Natural killer cell (primary cell): Measurements from ENCODE around the gene ATXN2. TPM values are rescaled to one million over a fixed set of nuclear protein-coding genes. Genes with fewer than 3 reads are reported as not detected.

ENCODE experiments used
- ATAC-seq, 3 donors: fragments of 150-1000 bp in 2 of 3; fragments of 200-7000 bp in 1 of 3; cut with Tn5 transposase; 1 replicate in 1 of 3; 2 replicates in 2 of 3; pipeline ENCODE4 v1.10.0; 2021; ENCODE audit warnings: mild to moderate bottlenecking in 2 of 3, moderate library complexity in 2 of 3
- DNase-seq, 2 donors: peaks; one replicate each; pipeline versions ENCODE4 v3.0.0 to v3.0.0-alpha.2; 2013 to 2021; ENCODE audit warnings: mixed read lengths in 1 of 2
- H3K27ac ChIP-seq: one replicate; pipeline ENCODE4 v1.5.1; 2013; ENCODE audit warnings: mild to moderate bottlenecking, low read length
- H3K27me3 ChIP-seq: one replicate; pipeline ENCODE4 v1.6.1; 2013; ENCODE audit warnings: low read length; ENCODE audit not compliant: control insufficient read depth, insufficient read depth
- H3K36me3 ChIP-seq: one replicate; pipeline ENCODE4 v1.6.1; 2013; ENCODE audit warnings: low read length; ENCODE audit not compliant: control insufficient read depth, insufficient read depth
- H3K4me1 ChIP-seq: one replicate; pipeline ENCODE4 v1.6.1; 2013; ENCODE audit warnings: low read length; ENCODE audit not compliant: control insufficient read depth, insufficient read depth
- H3K4me3 ChIP-seq: one replicate; pipeline ENCODE4 v1.5.1; 2013; ENCODE audit warnings: low read length
- H3K9me3 ChIP-seq: one replicate; pipeline ENCODE4 v1.6.1; 2013; ENCODE audit warnings: low read length; ENCODE audit not compliant: control insufficient read depth, insufficient read depth
- H3K27ac Mint-ChIP-seq, 2 donors: one replicate each; pipeline ENCODE4 v1.8.0; 2022; ENCODE audit warnings: mild to moderate bottlenecking in 2 of 2, mixed read lengths in 2 of 2, moderate library complexity in 1 of 2
- H3K27me3 Mint-ChIP-seq, 2 donors: one replicate each; pipeline ENCODE4 v1.8.0; 2022; ENCODE audit warnings: low read depth in 2 of 2, mixed read lengths in 2 of 2
- H3K36me3 Mint-ChIP-seq: one replicate; pipeline ENCODE4 v1.8.0; 2022; ENCODE audit warnings: mixed read lengths
- H3K4me1 Mint-ChIP-seq, 2 donors: one replicate each; pipeline ENCODE4 v1.8.0; 2022; ENCODE audit warnings: mixed read lengths in 2 of 2
- H3K4me3 Mint-ChIP-seq: one replicate; pipeline ENCODE4 v1.8.0; 2022; ENCODE audit warnings: mild to moderate bottlenecking, moderate library complexity, mixed read lengths
- H3K9me3 Mint-ChIP-seq, 2 donors: one replicate each; pipeline ENCODE4 v1.8.0; 2022; ENCODE audit warnings: mixed read lengths in 2 of 2
- CTCF ChIP-seq: fragments of 200-600 bp; IDR thresholded peaks from one replicate; pipeline ENCODE4 v1.8.0; 2022; ENCODE audit warnings: antibody characterized with exemption
- WGBS: methylation state at CpG from one replicate; pipeline ENCODE4 v1.1.7; 2013; ENCODE audit warnings: missing lambda C conversion rate; ENCODE audit not compliant: insufficient coverage; 5-methylcytosine and 5-hydroxymethylcytosine counted together
- intact Hi-C: fragments of 100-400 bp; cut with micrococcal nuclease; formaldehyde crosslinking; loops from one replicate; pipeline ENCODE4 v1.14.2; 2022
- total RNA-seq, 4 donors: library from RNA; stranded (reverse); fragments of 120-200 nt in 1 of 4; gene quantifications; one replicate each; pipeline versions ENCODE4 v1.2.3 to v1.2.4, GENCODE V29; 2013 to 2022

Gene ATXN2
- total RNA-seq, 3 donors from 2014 or later (not counting 1 experiment from before 2014, with no cell fraction given): 44.9 to 56.5 (median 51.5) TPM

DNA sequence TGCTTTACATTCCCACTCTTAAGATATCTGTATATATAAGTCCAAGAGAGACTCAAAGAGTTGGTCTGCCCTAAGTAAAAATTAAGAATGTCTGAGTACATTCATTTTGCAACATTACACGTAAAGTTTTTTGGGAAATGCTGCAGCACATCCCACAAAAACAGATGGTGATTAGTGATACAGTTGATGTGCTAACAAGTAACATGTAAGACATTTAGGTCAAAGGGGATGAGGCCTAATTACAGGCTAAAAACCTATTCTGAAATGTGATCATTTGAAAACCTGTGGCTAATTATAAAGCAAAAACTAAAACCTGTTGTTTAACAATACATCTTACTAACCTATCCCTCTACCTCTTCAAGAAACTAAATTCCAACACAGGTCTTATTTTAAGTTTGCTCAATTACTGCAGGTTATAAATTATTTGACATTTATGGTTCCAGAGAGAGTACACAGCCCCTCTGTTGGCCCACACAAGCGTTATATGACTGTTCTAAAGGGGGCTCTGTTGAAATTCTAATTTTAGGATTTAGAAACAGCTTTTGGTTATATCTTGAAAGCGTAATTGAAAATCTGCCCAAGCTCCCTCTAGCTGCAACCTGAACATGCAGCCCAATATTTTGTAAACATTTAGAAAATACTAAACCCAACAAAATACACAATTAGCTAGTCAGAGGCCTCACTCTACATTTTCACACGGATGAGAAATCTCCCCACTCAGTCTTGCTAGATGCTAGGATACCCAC, 43.7 kb upstream of the ATXN2 start:
- intact Hi-C loops: no loop called here
- Histone ChIP-seq H3K4me3 (no peak overlapping the region), H3K4me1 (no peaks in the 10 kb centered on the region), H3K27me3 (no peaks in the 10 kb centered on the region), H3K36me3 (peaks cover 54% of the 10 kb centered on the region), H3K9me3 (no peaks in the 10 kb centered on the region), H3K27ac (no peak overlapping the region)
- no peak for ATAC-seq
- no peaks in the 10 kb centered on the region for H3K27me3 Mint-ChIP-seq
- TF ChIP-seq CTCF: no peak
- WGBS: 100% methylated on average over 4 of the region's 4 CpGs
- DNase-seq: no peak
- peaks cover 0 to 9% of the 10 kb centered on the region in 2 donors for H3K4me1 Mint-ChIP-seq
- no peaks in the 10 kb centered on the region for H3K9me3 Mint-ChIP-seq
- no peak overlapping the region for H3K27ac Mint-ChIP-seq
- peaks cover 8% of the 10 kb centered on the region for H3K36me3 Mint-ChIP-seq
- H3K4me3 Mint-ChIP-seq: no peak overlapping the region

GRCh38 chr12:111640506-111640905, 41.4 kb upstream of the ATXN2 start:
- no peak overlapping the region for H3K27ac ChIP-seq
- H3K36me3 ChIP-seq: peaks cover 31% of the 10 kb centered on the region
- H3K4me1 ChIP-seq: no peaks in the 10 kb centered on the region
- no peaks in the 10 kb centered on the region for H3K27me3 Mint-ChIP-seq
- no peaks in the 10 kb centered on the region for H3K36me3 Mint-ChIP-seq
- WGBS: 91% methylated on average over 2 of the region's 5 CpGs
- ATAC-seq: no peak
- H3K4me3 Mint-ChIP-seq: no peak overlapping the region
- no peaks in the 10 kb centered on the region for H3K27me3 ChIP-seq
- H3K4me3 ChIP-seq: no peak overlapping the region
- H3K27ac Mint-ChIP-seq: no peak overlapping the region
- peaks cover 3 to 5% of the 10 kb centered on the region in 2 donors for H3K4me1 Mint-ChIP-seq
- no peaks in the 10 kb centered on the region for H3K9me3 ChIP-seq
- DNase-seq: no peak
- no peak for TF ChIP-seq CTCF
- intact Hi-C loops: no loop called here
- no peaks in the 10 kb centered on the region for H3K9me3 Mint-ChIP-seq

DNA sequence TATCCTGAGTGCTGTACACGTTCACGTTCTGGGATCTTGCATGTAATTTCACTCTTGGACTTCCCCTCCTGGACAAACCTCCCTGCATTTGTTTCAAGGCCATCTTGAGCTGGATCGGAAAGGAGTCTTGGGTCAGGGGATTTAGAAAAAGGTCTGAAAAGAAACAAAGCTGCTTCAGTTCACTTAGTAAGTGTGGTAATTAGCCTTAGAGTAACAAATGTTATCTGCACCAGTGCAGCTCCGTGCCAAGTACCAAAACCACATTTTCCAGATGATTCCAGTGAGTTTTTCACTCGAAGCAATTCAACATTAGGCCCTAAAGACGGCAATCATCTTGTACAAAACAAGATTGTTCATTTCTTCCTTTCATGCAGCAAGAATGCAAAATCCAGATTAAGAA, 39.4 kb upstream of the ATXN2 start:
- Mint-ChIP-seq H3K36me3 (no peaks in the 10 kb centered on the region), H3K27ac (no peak overlapping the region), H3K4me1 (peaks cover 6 to 7% of the 10 kb centered on the region in 2 donors), H3K9me3 (no peaks in the 10 kb centered on the region), H3K4me3 (no peak overlapping the region), H3K27me3 (no peaks in the 10 kb centered on the region)
- ATAC-seq: no peak
- Histone ChIP-seq H3K9me3 (no peaks in the 10 kb centered on the region), H3K4me1 (no peaks in the 10 kb centered on the region), H3K36me3 (peaks cover 15% of the 10 kb centered on the region), H3K27ac (no peak overlapping the region), H3K4me3 (no peak overlapping the region), H3K27me3 (no peaks in the 10 kb centered on the region)
- intact Hi-C loops: no loop called here
- no peak for TF ChIP-seq CTCF
- no peak for DNase-seq
- WGBS: 97% methylated on average over 6 of the region's 6 CpGs
